Right atrium auricular region (tissue), 2 donors: ENCODE measurements around the gene TMPRSS3. TPM values are rescaled to one million over a fixed set of nuclear protein-coding genes. Genes with fewer than 3 reads are reported as not detected.

Experiments used
- DNase-seq: peaks from one replicate; pipeline ENCODE4 v3.0.0-alpha.2; 2019; ENCODE audit warnings: low spot score
- H3K27ac ChIP-seq, 2 donors: fragments of 200-600 bp; sonication (generic); 1 replicate in 1 of 2; 2 replicates in 1 of 2; pipeline ENCODE4 v1.5.1; 2016 to 2019
- H3K27me3 ChIP-seq, 2 donors: fragments of 200-600 bp; sonication (generic); one replicate each; pipeline versions ENCODE4 v1.5.1 to v1.6.0; 2017 to 2019
- H3K36me3 ChIP-seq: fragments of 200-600 bp; sonication (generic); one replicate; pipeline ENCODE4 v1.5.1; 2016
- H3K4me1 ChIP-seq, 2 donors: fragments of 200-600 bp; sonication (generic); one replicate each; pipeline versions ENCODE4 v1.5.1 to v1.6.0; 2017 to 2019
- H3K4me3 ChIP-seq, 2 donors: fragments of 200-600 bp; sonication (generic); 1 replicate in 1 of 2; 2 replicates in 1 of 2; pipeline ENCODE4 v1.5.1; 2017 to 2019; ENCODE audit warnings: mild to moderate bottlenecking in 1 of 2, moderate library complexity in 1 of 2
- H3K9me3 ChIP-seq, 2 donors: fragments of 200-600 bp; sonication (generic); one replicate each; pipeline ENCODE4 v1.5.1; 2019
- total RNA-seq, 2 donors: library from RNA; depleted of rRNA; stranded (reverse); fragments of >200 nt; gene quantifications; one replicate each; pipeline ENCODE4 v1.1.0, GENCODE V29; 2016
- TF ChIP-seq, protein P1 (sequence below), 2 donors: fragments of 200-600 bp; sonication (generic); IDR thresholded peaks; one replicate each; pipeline ENCODE4 v1.5.1; 2019; ENCODE audit warnings: antibody characterized with exemption in 2 of 2

TMPRSS3 gene
- total RNA-seq, 2 donors from 2014 or later: 1.1 to 2.4 TPM

GRCh38 chr21:42441963-42442362, 46.1 kb upstream of the TMPRSS3 start:
- Histone ChIP-seq H3K27me3 (no peaks in the 10 kb centered on the region), H3K27ac (no peak overlapping the region), H3K9me3 (no peaks in the 10 kb centered on the region), H3K4me1 (no peaks in the 10 kb centered on the region), H3K36me3 (no peaks in the 10 kb centered on the region), H3K4me3 (no peak overlapping the region)
- no peak for DNase-seq
- TF ChIP-seq, protein P1, sequence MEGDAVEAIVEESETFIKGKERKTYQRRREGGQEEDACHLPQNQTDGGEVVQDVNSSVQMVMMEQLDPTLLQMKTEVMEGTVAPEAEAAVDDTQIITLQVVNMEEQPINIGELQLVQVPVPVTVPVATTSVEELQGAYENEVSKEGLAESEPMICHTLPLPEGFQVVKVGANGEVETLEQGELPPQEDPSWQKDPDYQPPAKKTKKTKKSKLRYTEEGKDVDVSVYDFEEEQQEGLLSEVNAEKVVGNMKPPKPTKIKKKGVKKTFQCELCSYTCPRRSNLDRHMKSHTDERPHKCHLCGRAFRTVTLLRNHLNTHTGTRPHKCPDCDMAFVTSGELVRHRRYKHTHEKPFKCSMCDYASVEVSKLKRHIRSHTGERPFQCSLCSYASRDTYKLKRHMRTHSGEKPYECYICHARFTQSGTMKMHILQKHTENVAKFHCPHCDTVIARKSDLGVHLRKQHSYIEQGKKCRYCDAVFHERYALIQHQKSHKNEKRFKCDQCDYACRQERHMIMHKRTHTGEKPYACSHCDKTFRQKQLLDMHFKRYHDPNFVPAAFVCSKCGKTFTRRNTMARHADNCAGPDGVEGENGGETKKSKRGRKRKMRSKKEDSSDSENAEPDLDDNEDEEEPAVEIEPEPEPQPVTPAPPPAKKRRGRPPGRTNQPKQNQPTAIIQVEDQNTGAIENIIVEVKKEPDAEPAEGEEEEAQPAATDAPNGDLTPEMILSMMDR (IDR thresholded peaks at IDR 0.05): no peak

GRCh38 chr21:42440187-42440792, 44.4 kb upstream of the TMPRSS3 start:
- H3K4me3 ChIP-seq: no peak overlapping the region
- DNase-seq: no peak
- H3K4me1 ChIP-seq: no peaks in the 10 kb centered on the region

GRCh38 chr21:42439284-42440186, 43.7 kb upstream of the TMPRSS3 start:
- Histone ChIP-seq H3K4me3 (no peak overlapping the region), H3K36me3 (no peaks in the 10 kb centered on the region), H3K27ac (no peak overlapping the region), H3K9me3 (no peaks in the 10 kb centered on the region), H3K27me3 (no peaks in the 10 kb centered on the region), H3K4me1 (no peaks in the 10 kb centered on the region)
- TF ChIP-seq, protein P1 (IDR thresholded peaks at IDR 0.05): no peak
- DNase-seq: no peak

More at GRCh38 chr21:42440187-42440792, 44.4 kb upstream of the TMPRSS3 start:
- H3K9me3 ChIP-seq: no peaks in the 10 kb centered on the region
- H3K27me3 ChIP-seq: no peaks in the 10 kb centered on the region
- H3K36me3 ChIP-seq: no peaks in the 10 kb centered on the region
- no peak overlapping the region for H3K27ac ChIP-seq
- TF ChIP-seq, protein P1 (IDR thresholded peaks at IDR 0.05): no peak

DNA sequence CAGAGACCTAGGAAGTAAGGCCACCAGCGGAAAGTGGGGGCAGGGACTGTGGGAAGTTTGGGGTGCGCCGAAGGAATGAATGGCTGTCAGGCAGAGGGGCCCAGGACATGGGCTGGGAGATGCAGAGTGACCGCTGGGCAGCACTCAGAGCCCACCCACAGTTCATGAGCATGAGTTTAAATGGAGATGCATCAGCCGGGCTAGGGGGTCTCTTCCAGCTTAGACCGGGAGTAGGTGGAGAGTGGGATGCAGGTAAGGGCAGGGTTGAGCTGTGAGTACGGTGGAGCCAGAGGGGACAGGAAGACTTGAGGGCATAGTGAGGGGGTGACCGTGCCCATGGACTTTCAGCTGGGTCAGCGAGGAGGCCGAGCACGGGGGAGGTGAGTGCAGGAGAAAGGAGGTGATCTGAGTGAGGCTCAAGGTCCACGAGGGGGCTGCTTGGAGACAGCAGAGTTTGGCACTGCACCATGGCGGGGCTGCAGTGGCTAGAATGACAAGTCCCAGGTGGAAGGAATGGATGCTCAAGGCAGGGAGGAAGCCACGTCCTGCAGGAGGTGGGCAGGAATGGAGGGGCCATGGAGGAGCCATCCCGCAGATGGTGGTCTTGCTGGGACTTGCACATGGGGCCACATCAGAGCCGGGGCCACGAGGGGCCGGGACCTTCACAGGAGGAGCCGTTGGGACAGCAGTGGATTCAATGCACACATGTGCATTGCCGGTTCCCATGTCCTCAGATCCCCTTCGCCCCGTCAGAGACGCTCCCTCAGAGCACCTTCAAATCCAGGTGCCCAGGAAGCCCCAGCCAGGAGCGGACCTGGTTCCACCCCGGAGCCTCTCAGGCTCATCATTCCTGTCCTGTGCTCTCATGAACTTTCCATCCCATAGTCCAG, 42.7 kb upstream of the TMPRSS3 start:
- peaks cover 0 to 5% of the 10 kb centered on the region in 2 donors for H3K4me1 ChIP-seq
- H3K9me3 ChIP-seq: no peaks in the 10 kb centered on the region
- no peak overlapping the region for H3K4me3 ChIP-seq
- no peak for DNase-seq
- H3K27ac ChIP-seq: no peak overlapping the region
- no peaks in the 10 kb centered on the region for H3K27me3 ChIP-seq
- TF ChIP-seq, protein P1 (IDR thresholded peaks at IDR 0.05): no peak
- H3K36me3 ChIP-seq: no peaks in the 10 kb centered on the region

- Histone ChIP-seq H3K27me3 (no peaks in the 10 kb centered on the region), H3K4me3 (no peak overlapping the region), H3K36me3 (no peaks in the 10 kb centered on the region), H3K27ac (no peak overlapping the region), H3K4me1 (peaks cover 0 to 5% of the 10 kb centered on the region in 2 donors), H3K9me3 (peaks cover 0 to 7% of the 10 kb centered on the region in 2 donors)
- TF ChIP-seq, protein P1 (IDR thresholded peaks at IDR 0.05): no peak
- DNase-seq: no peak
These were observed 41.9 kb upstream of the TMPRSS3 start for GRCh38 chr21:42437786-42438185.
